ENCODE results near the gene WARS2.
A peak's percentile ranks its signal among the peaks of the same experiment; 100 is the strongest.
"Not testable (repeated sequence)": the region's sequence is repeated elsewhere in the genome, so short reads cannot be mapped to it uniquely, and the experiment has no call there.

WARS2 gene

GRCh38 chr1:119155069-119155468 is 14.6 kb upstream of the WARS2 start:
- not testable (repeated sequence) for H3K27ac Mint-ChIP-seq; H3K4me3 Mint-ChIP-seq; H3K27me3 Mint-ChIP-seq (ENCODE audit: low read depth); H3K4me1 Mint-ChIP-seq (ENCODE audit: low read depth)
- H3K36me3 Mint-ChIP-seq (ENCODE audit: low read depth), result peaks cover 64% of the 10 kb centered on the region
- H3K9me3 Mint-ChIP-seq, result peaks cover 11% of the 10 kb centered on the region

GRCh38 chr1:119150150-119150549 is 9.7 kb upstream of the WARS2 start:
- H3K4me1 Mint-ChIP-seq (ENCODE audit: low read depth), result peaks cover 3% of the 10 kb centered on the region
- no peak overlapping the region for H3K27ac Mint-ChIP-seq
- peaks cover 6% of the 10 kb centered on the region for H3K9me3 Mint-ChIP-seq
- peaks cover 41% of the 10 kb centered on the region for H3K36me3 Mint-ChIP-seq (ENCODE audit: low read depth)
- H3K27me3 Mint-ChIP-seq (ENCODE audit: low read depth), result no peaks in the 10 kb centered on the region
- no peak overlapping the region for H3K4me3 Mint-ChIP-seq

GRCh38 chr1:119147661-119148090 is 7.2 kb upstream of the WARS2 start:
- peaks cover 15% of the 10 kb centered on the region for H3K4me1 Mint-ChIP-seq (ENCODE audit: low read depth)
- H3K27me3 Mint-ChIP-seq (ENCODE audit: low read depth), result no peaks in the 10 kb centered on the region
- H3K36me3 Mint-ChIP-seq (ENCODE audit: low read depth), result peaks cover 20% of the 10 kb centered on the region
- H3K4me3 Mint-ChIP-seq, result no peak overlapping the region
- H3K27ac Mint-ChIP-seq, result no peak overlapping the region
- H3K9me3 Mint-ChIP-seq, result no peaks in the 10 kb centered on the region

- Mint-ChIP-seq H3K36me3 (ENCODE audit: low read depth) (peaks cover 19% of the 10 kb centered on the region), H3K27me3 (ENCODE audit: low read depth) (no peaks in the 10 kb centered on the region), H3K4me3 (no peak overlapping the region), H3K27ac (peak overlapping the region; percentile 17), H3K9me3 (no peaks in the 10 kb centered on the region), H3K4me1 (ENCODE audit: low read depth) (peaks cover 21% of the 10 kb centered on the region)
Measured at GRCh38 chr1:119146466-119146865, 6.0 kb upstream of the WARS2 start.

GRCh38 chr1:119144813-119145212 is 4.4 kb upstream of the WARS2 start:
- peaks cover 28% of the 10 kb centered on the region for H3K4me1 Mint-ChIP-seq (ENCODE audit: low read depth)
- no peaks in the 10 kb centered on the region for H3K9me3 Mint-ChIP-seq
- peaks cover 12% of the 10 kb centered on the region for H3K36me3 Mint-ChIP-seq (ENCODE audit: low read depth)
- no peaks in the 10 kb centered on the region for H3K27me3 Mint-ChIP-seq (ENCODE audit: low read depth)
- H3K4me3 Mint-ChIP-seq, result no peak overlapping the region
- H3K27ac Mint-ChIP-seq, result peak overlapping the region; percentile 50

GRCh38 chr1:119143706-119144105 is 3.3 kb upstream of the WARS2 start:
- no peaks in the 10 kb centered on the region for H3K9me3 Mint-ChIP-seq
- H3K4me3 Mint-ChIP-seq, result no peak overlapping the region
- H3K27me3 Mint-ChIP-seq (ENCODE audit: low read depth), result no peaks in the 10 kb centered on the region
- H3K27ac Mint-ChIP-seq, result no peak overlapping the region
- peaks cover 28% of the 10 kb centered on the region for H3K4me1 Mint-ChIP-seq (ENCODE audit: low read depth)
- peaks cover 12% of the 10 kb centered on the region for H3K36me3 Mint-ChIP-seq (ENCODE audit: low read depth)

- no peaks in the 10 kb centered on the region for H3K27me3 Mint-ChIP-seq (ENCODE audit: low read depth)
- no peak overlapping the region for H3K27ac Mint-ChIP-seq
- H3K4me1 Mint-ChIP-seq (ENCODE audit: low read depth), result peaks cover 28% of the 10 kb centered on the region
- no peaks in the 10 kb centered on the region for H3K9me3 Mint-ChIP-seq
- H3K36me3 Mint-ChIP-seq (ENCODE audit: low read depth), result peaks cover 8% of the 10 kb centered on the region
- no peak overlapping the region for H3K4me3 Mint-ChIP-seq
Measured at GRCh38 chr1:119141660-119142059, 1.2 kb upstream of the WARS2 start.

- no peaks in the 10 kb centered on the region for H3K27me3 Mint-ChIP-seq (ENCODE audit: low read depth)
- peaks cover 8% of the 10 kb centered on the region for H3K36me3 Mint-ChIP-seq (ENCODE audit: low read depth)
- no peak overlapping the region for H3K4me3 Mint-ChIP-seq
- H3K9me3 Mint-ChIP-seq, result no peaks in the 10 kb centered on the region
- no peak overlapping the region for H3K27ac Mint-ChIP-seq
- peaks cover 28% of the 10 kb centered on the region for H3K4me1 Mint-ChIP-seq (ENCODE audit: low read depth)
Measured at GRCh38 chr1:119141020-119141424, 569 bp upstream of the WARS2 start.

- no peaks in the 10 kb centered on the region for H3K27me3 Mint-ChIP-seq (ENCODE audit: low read depth)
- H3K4me1 Mint-ChIP-seq (ENCODE audit: low read depth), result peaks cover 22% of the 10 kb centered on the region
- no peak overlapping the region for H3K4me3 Mint-ChIP-seq
Measured at GRCh38 chr1:119139857-119140176, 636 bp downstream of the WARS2 start.

GRCh38 chr1:119139403-119139802 is 1.1 kb downstream of the WARS2 start:
- Mint-ChIP-seq H3K27me3 (ENCODE audit: low read depth) (no peaks in the 10 kb centered on the region), H3K4me1 (ENCODE audit: low read depth) (peaks cover 20% of the 10 kb centered on the region), H3K27ac (no peak overlapping the region), H3K9me3 (no peaks in the 10 kb centered on the region), H3K36me3 (ENCODE audit: low read depth) (peaks cover 8% of the 10 kb centered on the region), H3K4me3 (no peak overlapping the region)

More at GRCh38 chr1:119139857-119140176, 636 bp downstream of the WARS2 start:
- no peaks in the 10 kb centered on the region for H3K9me3 Mint-ChIP-seq
- H3K27ac Mint-ChIP-seq, result no peak overlapping the region
- H3K36me3 Mint-ChIP-seq (ENCODE audit: low read depth), result peaks cover 8% of the 10 kb centered on the region

GRCh38 chr1:119136401-119136800 is 4.1 kb downstream of the WARS2 start:
- peaks cover 6% of the 10 kb centered on the region for H3K4me1 Mint-ChIP-seq (ENCODE audit: low read depth)
- no peaks in the 10 kb centered on the region for H3K27me3 Mint-ChIP-seq (ENCODE audit: low read depth)
- peaks cover 2% of the 10 kb centered on the region for H3K36me3 Mint-ChIP-seq (ENCODE audit: low read depth)
- H3K27ac Mint-ChIP-seq, result no peak overlapping the region
- no peak overlapping the region for H3K4me3 Mint-ChIP-seq
- no peaks in the 10 kb centered on the region for H3K9me3 Mint-ChIP-seq

GRCh38 chr1:119133987-119134386 is 6.5 kb downstream of the WARS2 start:
- no peaks in the 10 kb centered on the region for H3K9me3 Mint-ChIP-seq
- no peak overlapping the region for H3K27ac Mint-ChIP-seq
- H3K4me3 Mint-ChIP-seq, result no peak overlapping the region
- no peaks in the 10 kb centered on the region for H3K4me1 Mint-ChIP-seq (ENCODE audit: low read depth)
- H3K36me3 Mint-ChIP-seq (ENCODE audit: low read depth), result peaks cover 2% of the 10 kb centered on the region
- H3K27me3 Mint-ChIP-seq (ENCODE audit: low read depth), result no peaks in the 10 kb centered on the region

GRCh38 chr1:119132179-119132578 is 8.3 kb downstream of the WARS2 start:
- H3K27ac Mint-ChIP-seq, result no peak overlapping the region
- H3K27me3 Mint-ChIP-seq (ENCODE audit: low read depth), result no peaks in the 10 kb centered on the region
- no peaks in the 10 kb centered on the region for H3K4me1 Mint-ChIP-seq (ENCODE audit: low read depth)
- no peak overlapping the region for H3K4me3 Mint-ChIP-seq
- peaks cover 2% of the 10 kb centered on the region for H3K36me3 Mint-ChIP-seq (ENCODE audit: low read depth)
- H3K9me3 Mint-ChIP-seq, result no peaks in the 10 kb centered on the region

- Mint-ChIP-seq H3K4me1 (ENCODE audit: low read depth) (no peaks in the 10 kb centered on the region), H3K36me3 (ENCODE audit: low read depth) (peaks cover 2% of the 10 kb centered on the region), H3K27me3 (ENCODE audit: low read depth) (no peaks in the 10 kb centered on the region)
Measured at GRCh38 chr1:119125874-119126273, 14.6 kb downstream of the WARS2 start.

GRCh38 chr1:119124764-119125163 is 15.7 kb downstream of the WARS2 start:
- peaks cover 2% of the 10 kb centered on the region for H3K36me3 Mint-ChIP-seq (ENCODE audit: low read depth)
- peaks cover 3% of the 10 kb centered on the region for H3K4me1 Mint-ChIP-seq (ENCODE audit: low read depth)
- no peaks in the 10 kb centered on the region for H3K27me3 Mint-ChIP-seq (ENCODE audit: low read depth)
- no peak overlapping the region for H3K4me3 Mint-ChIP-seq
- peaks cover 8% of the 10 kb centered on the region for H3K9me3 Mint-ChIP-seq
- no peak overlapping the region for H3K27ac Mint-ChIP-seq

More at GRCh38 chr1:119125874-119126273, 14.6 kb downstream of the WARS2 start:
- Mint-ChIP-seq H3K27ac (no peak overlapping the region), H3K9me3 (peaks cover 3% of the 10 kb centered on the region), H3K4me3 (no peak overlapping the region)

GRCh38 chr1:119121872-119122271 is 18.6 kb downstream of the WARS2 start:
- H3K4me1 Mint-ChIP-seq (ENCODE audit: low read depth); H3K4me3 Mint-ChIP-seq; H3K27me3 Mint-ChIP-seq (ENCODE audit: low read depth); H3K27ac Mint-ChIP-seq; H3K36me3 Mint-ChIP-seq (ENCODE audit: low read depth): not testable (repeated sequence)
- peaks cover 18% of the 10 kb centered on the region for H3K9me3 Mint-ChIP-seq
